ENCODE data around the gene PMEPA1.

GRCh38 chr20:57702091-57702490, 7.7 kb downstream of the PMEPA1 start:
- TF ChIP-seq ZNF274 (IDR thresholded peaks at IDR 0.05; ENCODE audit: low read depth, low read length) (no peak), YY1 (IDR thresholded peaks at IDR 0.05; ENCODE audit: insufficient read depth, insufficient read length) (no peak), SUZ12 (IDR thresholded peaks at IDR 0.05; ENCODE audit: extremely low read depth, insufficient read depth, insufficient read length) (no peak)

Data from NT2/D1 (cell line).